Measurements from ENCODE around the gene FN3K.
"Not testable (repeated sequence)": the region's sequence is repeated elsewhere in the genome, so short reads cannot be mapped to it uniquely, and the experiment has no call there.

FN3K gene

GRCh38 chr17:82736511-82737185 lies 1.2 kb downstream of the FN3K start:
- no peak for DNase-seq

- peak in 56 of 58 donors; percentile 29 to 97 (median 88) for DNase-seq
These were observed 2.8 kb downstream of the FN3K start for GRCh38 chr17:82737967-82738877.

- DNase-seq, result no peak
These were observed 5.7 kb downstream of the FN3K start for GRCh38 chr17:82740906-82741759.

GRCh38 chr17:82743344-82744219 lies 8.2 kb downstream of the FN3K start:
- DNase-seq, result no peak

- not testable (repeated sequence) for DNase-seq
These were observed 9.3 kb downstream of the FN3K start for GRCh38 chr17:82744736-82745135.

GRCh38 chr17:82745524-82745923 lies 10.1 kb downstream of the FN3K start:
- DNase-seq, result no peak

- DNase-seq, result no peak
These were observed 13.3 kb downstream of the FN3K start for GRCh38 chr17:82748756-82749155.

- no peak for DNase-seq
These were observed 15.0 kb downstream of the FN3K start for GRCh38 chr17:82750241-82750908.

GRCh38 chr17:82751171-82751570 lies 15.8 kb downstream of the FN3K start:
- DNase-seq, result peak in 3 of 58 donors; percentile 50 to 75 (median 67)

- peak in 57 of 58 donors; percentile 45 to 98 (median 89) for DNase-seq
These were observed 16.4 kb downstream of the FN3K start, which contains the start of gene TBCD for GRCh38 chr17:82751571-82752370. TSS of gene TBCD (plus strand) at chr17:82752065. CDS start at chr17:82752194, 129 bp downstream.

- DNase-seq, result peak in 3 of 58 donors; percentile 20 to 49 (median 23)
These were observed 17.2 kb downstream of the FN3K start for GRCh38 chr17:82752371-82753200.

GRCh38 chr17:82753201-82753464 lies 17.7 kb downstream of the FN3K start:
- DNase-seq, result no peak

GRCh38 chr17:82754297-82755208 lies 19.1 kb downstream of the FN3K start:
- peak in 14 of 58 donors; percentile 5 to 65 (median 32) for DNase-seq

GRCh38 chr17:82756166-82756565 lies 20.8 kb downstream of the FN3K start:
- DNase-seq, result no peak

- DNase-seq, result peak in 1 of 58 donors; percentile 43
These were observed 30.0 kb downstream of the FN3K start for GRCh38 chr17:82765371-82765770.

- peak in 31 of 58 donors; percentile 7 to 75 (median 43) for DNase-seq
These were observed 31.8 kb downstream of the FN3K start for GRCh38 chr17:82767041-82767754.

Measured in anterior cingulate cortex (tissue), 58 donors.